ENCODE results near the gene LMTK3. TPM values are rescaled to one million over a fixed set of nuclear protein-coding genes. Genes with fewer than 3 reads are reported as not detected.

Gene LMTK3
- total RNA-seq, 2 donors from 2014 or later = 4.2 to 9.6 TPM

DNA sequence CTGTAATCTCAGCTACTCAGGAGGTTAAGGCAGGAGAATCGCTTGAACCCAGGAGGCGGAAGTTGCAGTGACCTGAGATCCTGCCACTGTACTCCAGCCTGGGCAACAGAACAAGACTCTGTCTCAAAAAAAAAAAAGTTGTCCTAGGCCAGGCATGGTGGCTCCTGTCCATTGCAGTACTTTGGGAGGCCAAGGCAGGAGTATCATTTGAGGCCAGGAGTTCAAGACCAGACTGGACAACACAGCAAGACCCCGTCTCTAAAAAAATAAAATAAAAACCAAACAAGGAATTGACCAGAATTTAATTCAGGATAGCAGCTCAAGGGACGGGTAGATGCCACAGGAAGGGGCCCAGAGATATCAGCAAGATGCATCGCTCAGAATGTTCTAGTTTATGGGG lies 45.2 kb upstream of the LMTK3 start:
- no peak overlapping the region for H3K27ac ChIP-seq
- WGBS, 2 donors = 91 to 95% methylated on average over 5 of the region's 5 CpGs
- no peaks in the 10 kb centered on the region for H3K36me3 ChIP-seq (replicated peaks in 1 of 2; ENCODE audit: insufficient read depth in 1 of 2, low read depth in 2 of 2)
- ATAC-seq = no peak
- TF ChIP-seq, protein P1, sequence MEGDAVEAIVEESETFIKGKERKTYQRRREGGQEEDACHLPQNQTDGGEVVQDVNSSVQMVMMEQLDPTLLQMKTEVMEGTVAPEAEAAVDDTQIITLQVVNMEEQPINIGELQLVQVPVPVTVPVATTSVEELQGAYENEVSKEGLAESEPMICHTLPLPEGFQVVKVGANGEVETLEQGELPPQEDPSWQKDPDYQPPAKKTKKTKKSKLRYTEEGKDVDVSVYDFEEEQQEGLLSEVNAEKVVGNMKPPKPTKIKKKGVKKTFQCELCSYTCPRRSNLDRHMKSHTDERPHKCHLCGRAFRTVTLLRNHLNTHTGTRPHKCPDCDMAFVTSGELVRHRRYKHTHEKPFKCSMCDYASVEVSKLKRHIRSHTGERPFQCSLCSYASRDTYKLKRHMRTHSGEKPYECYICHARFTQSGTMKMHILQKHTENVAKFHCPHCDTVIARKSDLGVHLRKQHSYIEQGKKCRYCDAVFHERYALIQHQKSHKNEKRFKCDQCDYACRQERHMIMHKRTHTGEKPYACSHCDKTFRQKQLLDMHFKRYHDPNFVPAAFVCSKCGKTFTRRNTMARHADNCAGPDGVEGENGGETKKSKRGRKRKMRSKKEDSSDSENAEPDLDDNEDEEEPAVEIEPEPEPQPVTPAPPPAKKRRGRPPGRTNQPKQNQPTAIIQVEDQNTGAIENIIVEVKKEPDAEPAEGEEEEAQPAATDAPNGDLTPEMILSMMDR (IDR thresholded peaks at IDR 0.05) = no peak
- no peak overlapping the region for H3K4me3 ChIP-seq
- intact Hi-C loops (cut with DNase I) = no loop called here
- peaks cover 23% of the 10 kb centered on the region for H3K4me1 ChIP-seq
- no peaks in the 10 kb centered on the region for H3K9me3 ChIP-seq
- no peak for DNase-seq
- no peaks in the 10 kb centered on the region for H3K27me3 ChIP-seq

DNA sequence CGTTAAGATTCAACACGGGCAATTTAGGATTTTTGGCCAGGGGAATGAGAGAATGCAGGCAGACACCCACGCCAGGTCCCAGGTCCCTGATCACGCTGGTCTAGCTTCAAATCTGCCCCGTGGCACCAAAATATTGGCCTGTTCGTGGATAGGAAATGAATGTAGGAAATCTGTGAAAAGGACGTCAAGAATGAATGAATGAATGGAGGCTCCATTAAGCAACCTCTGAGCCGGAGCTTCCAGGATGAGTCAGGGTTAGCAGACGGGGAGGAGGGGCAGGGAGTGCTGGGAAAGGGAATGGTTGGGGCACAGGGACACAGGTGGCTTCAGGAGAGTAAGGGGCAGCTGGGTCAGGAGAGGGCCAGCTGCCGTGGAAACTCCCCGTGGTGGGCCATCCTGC lies 44.5 kb upstream of the LMTK3 start:
- ATAC-seq = no peak
- 64 to 75% methylated on average over 11 of the region's 11 CpGs for WGBS, 2 donors
- intact Hi-C loops (cut with DNase I) = no loop called here
- no peak overlapping the region for H3K27ac ChIP-seq
- no peaks in the 10 kb centered on the region for H3K36me3 ChIP-seq (replicated peaks in 1 of 2; ENCODE audit: insufficient read depth in 1 of 2, low read depth in 2 of 2)
- DNase-seq = no peak
- H3K4me3 ChIP-seq = no peak overlapping the region
- no peak for TF ChIP-seq POLR2A (IDR thresholded peaks at IDR 0.05)
- TF ChIP-seq, protein P1 (IDR thresholded peaks at IDR 0.05) = no peak
- H3K27me3 ChIP-seq = no peaks in the 10 kb centered on the region
- H3K9me3 ChIP-seq = no peaks in the 10 kb centered on the region
- H3K4me1 ChIP-seq = peaks cover 29% of the 10 kb centered on the region

DNA sequence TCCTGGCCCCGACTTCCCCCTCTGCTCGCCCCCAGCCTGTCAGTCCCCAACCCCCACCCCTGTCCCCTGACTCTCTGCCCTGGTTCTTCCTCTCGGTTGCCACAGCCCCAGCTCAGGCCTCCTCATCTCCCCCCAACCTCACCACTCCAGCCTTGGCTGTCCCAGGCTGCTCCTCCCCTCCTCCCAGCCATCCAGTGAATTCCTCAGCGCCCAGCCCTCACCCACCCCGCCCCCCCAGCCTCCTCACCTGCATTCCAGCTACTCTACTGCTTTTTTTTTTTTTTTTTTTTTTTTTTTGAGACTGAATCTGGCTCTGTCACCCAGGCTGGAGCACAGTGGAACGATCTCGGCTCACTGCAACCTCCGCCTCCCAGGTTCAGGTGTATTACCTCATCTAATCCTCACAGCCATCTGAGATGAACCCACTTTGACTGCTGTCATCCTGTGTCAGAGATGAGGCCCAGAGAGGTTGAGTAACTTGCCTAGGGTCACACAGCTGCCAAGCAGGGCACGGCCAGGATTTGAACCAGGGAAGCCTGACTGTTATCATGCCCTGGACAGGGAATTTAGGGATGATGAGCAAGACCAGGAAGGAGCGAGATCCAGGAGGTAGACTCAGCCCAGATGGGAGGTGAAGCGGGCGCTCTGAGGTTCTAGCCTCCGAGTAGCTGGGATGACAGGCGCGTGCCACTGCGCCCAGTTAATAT lies 42.9 kb upstream of the LMTK3 start:
- Histone ChIP-seq H3K4me3 (no peak overlapping the region), H3K9me3 (no peaks in the 10 kb centered on the region), H3K27ac (peak overlapping the region in 3 of 4 donors; percentile 23 to 68 (median 62)), H3K36me3 (replicated peaks in 1 of 2; ENCODE audit: insufficient read depth in 1 of 2, low read depth in 2 of 2) (no peaks in the 10 kb centered on the region), H3K27me3 (no peaks in the 10 kb centered on the region), H3K4me1 (peaks cover 30% of the 10 kb centered on the region)
- DNase-seq (peak in 3 of 4 donors; percentile 19 to 50 (median 40)), ATAC-seq (peak; percentile 60)
- no peak for TF ChIP-seq POLR2A (IDR thresholded peaks at IDR 0.05)
- TF ChIP-seq, protein P1 (IDR thresholded peaks at IDR 0.05) = no peak
- WGBS, 2 donors = 53 to 72% methylated on average over 12 to 15 of the region's 16 CpGs
- intact Hi-C loops (cut with DNase I) = no loop called here

DNA sequence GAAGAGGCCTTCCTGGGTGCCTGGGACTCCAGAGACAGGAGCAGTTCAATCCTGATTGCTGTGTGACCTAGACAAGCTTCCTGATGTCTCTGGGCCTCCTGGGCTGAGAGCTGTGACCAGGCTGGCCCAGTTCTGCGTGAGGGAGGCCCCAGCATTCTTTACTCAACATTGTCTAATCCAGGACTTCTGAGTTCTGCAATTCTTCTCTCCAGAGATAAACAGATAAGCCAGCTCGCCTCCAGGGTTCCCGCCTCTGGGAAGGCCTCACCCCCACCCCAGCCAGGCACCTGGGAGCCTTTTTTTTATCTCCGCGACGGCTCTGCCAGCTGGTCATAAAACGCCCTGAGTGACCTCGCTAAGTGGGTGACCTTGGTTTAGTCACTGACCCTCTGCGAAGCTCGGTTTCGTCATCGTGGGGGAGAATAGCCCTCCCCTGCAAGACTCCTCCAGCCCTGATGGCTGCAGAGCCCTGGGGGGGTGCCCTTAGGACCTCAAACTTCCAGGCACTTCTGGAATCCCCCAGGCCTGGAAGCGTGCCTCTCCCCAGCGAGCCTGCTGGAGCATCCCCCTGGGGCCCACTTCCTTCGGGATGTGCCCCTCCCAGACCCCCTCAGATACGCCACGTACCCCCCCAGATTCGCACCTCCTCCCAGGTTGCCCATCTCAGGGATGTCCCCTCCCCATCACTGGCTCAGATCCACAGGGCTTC lies 42.2 kb upstream of the LMTK3 start:
- Histone ChIP-seq H3K4me1 (peaks cover 30% of the 10 kb centered on the region), H3K4me3 (no peak overlapping the region), H3K27ac (peak overlapping the region in 3 of 4 donors; percentile 23 to 68 (median 62)), H3K27me3 (no peaks in the 10 kb centered on the region), H3K9me3 (no peaks in the 10 kb centered on the region), H3K36me3 (replicated peaks in 1 of 2; ENCODE audit: insufficient read depth in 1 of 2, low read depth in 2 of 2) (no peaks in the 10 kb centered on the region)
- no peak for TF ChIP-seq POLR2A (IDR thresholded peaks at IDR 0.05)
- TF ChIP-seq, protein P1 (IDR thresholded peaks at IDR 0.05) = no peak
- intact Hi-C loops (cut with DNase I) = no loop called here
- peak; percentile 58 for ATAC-seq
- 7 to 20% methylated on average over 11 to 16 of the region's 18 CpGs for WGBS, 2 donors
- DNase-seq = peak; percentile 34 to 62 (median 52)

Data from body of pancreas (tissue), 4 donors.